DMS79 treated with DMSO at 0.1 percent for 48 hours (cell line): ENCODE results near the gene ZNHIT2.
"Not testable (repeated sequence)": the region's sequence is repeated elsewhere in the genome, so short reads cannot be mapped to it uniquely, and the experiment has no call there.

Source experiments
- DNase-seq: peaks from one replicate; lab custom pipeline; 2025; lab: John Stamatoyannopoulos, UW

The ZNHIT2 gene

DNA sequence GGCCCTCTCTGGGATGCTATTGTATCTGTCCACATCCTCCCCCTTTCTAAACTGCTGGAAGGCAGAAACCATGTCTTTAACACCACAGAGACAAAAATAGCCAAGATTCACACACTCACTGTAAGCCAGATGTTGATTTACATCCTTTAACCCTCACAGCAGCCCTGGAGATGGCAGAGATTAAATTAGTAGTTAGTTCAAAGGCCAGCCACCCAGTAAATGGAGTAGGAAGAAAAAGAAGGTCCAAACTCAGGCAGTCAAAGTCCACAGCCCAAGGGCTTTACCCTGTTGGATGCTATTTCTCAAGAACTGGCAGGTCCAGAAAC, 2.1 kb upstream of the ZNHIT2 start:
- DNase-seq = no peak

DNA sequence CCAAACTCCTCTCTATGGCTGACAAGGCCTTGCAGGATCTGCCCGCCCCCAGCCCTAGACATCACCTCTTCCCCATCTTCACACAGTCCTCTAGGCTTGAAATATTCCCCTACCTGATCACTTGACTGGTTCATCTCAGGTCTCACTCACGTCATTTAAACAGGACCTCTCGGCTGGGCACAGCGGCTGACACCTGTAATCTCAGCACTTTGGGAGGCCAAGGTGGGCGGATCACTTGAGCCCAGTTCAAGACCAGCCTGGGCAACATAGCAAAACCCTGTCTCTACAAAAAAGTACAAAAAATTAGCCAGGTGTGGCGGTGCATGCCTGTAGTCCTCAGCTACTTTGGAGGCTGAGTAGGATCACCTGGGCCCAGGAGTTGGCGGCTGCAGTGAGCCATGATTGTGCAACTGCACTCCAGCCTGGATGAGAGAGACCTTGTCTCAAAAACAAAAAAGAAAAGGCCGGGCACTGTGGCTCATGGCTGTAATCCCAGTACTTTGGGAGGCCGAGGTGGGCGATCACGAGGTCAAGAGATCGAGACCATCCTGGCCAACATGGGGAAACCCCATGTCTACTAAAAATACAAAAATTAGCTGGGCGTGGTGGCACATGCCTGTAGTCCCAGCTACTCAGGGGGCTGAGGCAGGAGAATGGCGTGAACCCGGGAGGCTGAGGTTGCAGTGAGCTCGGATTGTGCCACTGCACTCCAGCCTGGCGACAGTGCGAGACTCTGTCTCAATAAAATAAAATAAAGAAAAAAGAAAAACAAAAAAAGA, 1.6 kb upstream of the ZNHIT2 start:
- DNase-seq = not testable (repeated sequence)

DNA sequence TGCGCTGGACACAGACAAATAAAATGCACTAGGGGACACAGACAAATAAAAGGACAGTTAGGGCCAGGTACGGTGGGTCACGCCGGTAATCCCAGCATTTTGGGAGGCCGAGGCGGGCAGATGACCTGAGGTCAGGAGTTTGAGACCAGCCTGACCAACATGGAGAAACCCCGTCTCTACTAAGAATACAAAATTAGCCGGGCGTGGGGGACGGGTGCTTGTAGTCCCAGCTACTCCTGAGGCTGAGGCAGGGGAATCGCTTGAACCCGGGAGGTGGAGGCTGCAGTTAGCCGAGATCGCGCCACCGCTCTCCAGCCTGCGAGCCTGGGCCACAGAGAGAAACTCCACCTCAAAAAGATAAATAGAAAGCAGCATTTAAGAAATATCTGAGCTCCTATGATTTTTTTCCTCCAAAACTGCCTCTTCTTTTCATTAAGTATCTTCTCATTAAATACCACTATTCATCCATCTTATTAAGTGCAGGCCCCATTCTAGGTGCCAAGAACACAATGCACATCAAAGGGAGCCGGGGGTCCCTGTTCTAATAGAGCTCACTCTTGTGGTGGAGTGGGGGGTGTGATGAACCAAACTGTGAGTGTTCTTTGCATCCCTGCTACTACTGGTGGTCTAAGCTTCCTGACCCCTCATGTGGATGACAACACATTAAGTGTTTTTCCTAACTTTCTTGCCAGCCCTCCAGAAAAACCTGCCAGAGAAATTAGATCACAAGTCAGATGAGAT, 766 bp upstream of the ZNHIT2 start:
- DNase-seq = no peak

DNA sequence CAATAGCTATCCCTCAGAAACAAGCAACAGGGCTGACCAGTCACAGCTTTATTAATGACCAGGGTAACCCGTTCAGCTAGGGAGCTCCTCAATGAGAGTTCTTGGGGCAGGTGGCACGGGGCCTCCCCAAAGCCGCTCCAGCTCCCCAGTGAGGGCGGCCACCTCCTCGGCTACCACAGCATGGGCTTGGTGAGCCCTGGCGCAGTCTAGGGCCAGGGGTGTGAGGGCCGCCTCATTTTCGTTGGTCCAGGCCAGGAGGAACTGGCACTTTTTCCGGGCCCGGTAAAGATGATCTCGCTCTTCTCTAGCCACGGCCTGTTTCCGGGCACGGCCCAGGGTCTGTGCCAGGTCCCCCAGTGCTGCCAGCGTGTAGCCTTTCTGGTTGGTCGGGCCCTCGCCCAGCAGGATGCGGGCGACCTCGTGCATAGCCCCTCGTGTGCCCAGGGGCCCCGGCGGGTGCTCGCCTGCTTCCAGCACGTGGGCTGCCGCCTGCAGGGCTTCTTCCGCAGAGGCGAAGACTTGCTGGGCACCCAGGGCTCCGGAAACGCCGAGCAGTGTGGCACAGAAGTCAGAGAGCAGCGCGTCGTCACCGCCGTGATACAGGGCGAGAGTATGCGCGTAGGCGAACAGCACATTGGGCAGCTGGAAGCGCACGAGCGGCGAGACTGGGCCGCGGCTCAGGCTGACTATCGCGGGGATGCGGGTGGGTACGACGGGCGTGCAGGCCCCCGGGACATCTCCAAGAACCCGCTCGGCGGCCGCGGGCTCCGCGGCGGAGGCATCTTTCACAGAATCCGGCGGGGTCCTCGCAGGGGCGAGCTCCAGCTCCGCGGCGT, 913 bp downstream of the ZNHIT2 start:
- DNase-seq = peak; percentile 48

DNA sequence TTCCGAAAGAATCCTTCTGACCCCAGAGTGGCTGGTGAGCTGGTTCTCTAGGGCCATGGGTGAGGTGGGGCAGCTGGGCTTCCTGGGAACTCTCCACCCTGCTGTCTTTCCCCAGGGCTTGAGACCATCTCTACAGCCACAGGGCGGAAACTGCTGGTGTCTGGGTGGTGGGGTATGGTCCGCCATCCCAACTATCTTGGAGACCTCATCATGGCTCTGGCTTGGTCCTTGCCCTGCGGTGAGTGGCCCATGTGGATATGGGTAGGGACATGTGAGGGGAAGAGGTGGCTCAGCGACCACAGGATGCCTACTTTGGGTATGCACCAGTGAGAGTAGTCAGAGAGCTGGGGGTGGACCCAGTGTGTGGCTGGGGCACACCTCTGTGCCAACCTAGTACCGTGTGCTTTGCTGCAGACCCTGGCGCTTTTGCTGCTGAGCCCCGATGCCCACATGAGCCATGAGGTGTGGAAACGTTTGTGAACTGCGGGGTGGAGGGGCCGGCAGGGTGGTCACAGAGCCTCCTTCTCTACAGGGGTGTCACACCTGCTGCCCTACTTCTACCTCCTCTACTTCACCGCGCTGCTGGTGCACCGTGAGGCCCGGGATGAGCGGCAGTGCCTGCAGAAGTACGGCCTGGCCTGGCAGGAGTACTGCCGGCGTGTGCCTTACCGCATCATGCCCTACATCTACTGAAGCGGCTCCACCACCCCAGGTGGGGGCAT, 2.0 kb downstream of the ZNHIT2 start:
- DNase-seq = no peak

DNA sequence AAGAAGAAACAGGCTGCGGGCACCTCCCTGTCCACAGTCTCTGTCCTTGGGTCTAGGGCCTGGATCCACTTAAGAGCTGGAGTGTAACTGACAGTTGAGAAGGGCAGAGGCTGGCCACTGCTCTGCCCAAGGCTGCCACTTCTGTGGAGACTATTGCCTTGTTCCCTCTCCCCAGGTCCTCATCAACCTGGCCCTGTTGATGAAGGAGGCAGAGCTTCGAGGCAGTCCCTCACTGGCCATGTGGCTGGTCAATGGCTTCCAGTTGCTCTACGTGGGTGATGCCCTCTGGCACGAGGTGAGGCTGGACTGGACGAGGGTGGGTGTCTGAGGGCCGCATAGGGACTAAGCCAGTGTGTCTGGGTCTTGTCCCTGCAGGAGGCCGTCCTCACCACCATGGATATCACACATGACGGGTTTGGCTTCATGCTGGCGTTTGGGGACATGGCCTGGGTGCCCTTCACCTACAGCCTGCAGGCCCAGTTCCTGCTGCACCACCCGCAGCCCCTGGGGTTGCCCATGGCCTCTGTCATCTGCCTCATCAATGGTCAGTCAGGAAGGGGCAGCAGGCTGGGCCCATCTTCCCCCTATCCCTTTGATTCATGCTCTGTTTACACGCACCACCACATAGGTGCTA, 2.8 kb downstream of the ZNHIT2 start:
- no peak for DNase-seq

DNA sequence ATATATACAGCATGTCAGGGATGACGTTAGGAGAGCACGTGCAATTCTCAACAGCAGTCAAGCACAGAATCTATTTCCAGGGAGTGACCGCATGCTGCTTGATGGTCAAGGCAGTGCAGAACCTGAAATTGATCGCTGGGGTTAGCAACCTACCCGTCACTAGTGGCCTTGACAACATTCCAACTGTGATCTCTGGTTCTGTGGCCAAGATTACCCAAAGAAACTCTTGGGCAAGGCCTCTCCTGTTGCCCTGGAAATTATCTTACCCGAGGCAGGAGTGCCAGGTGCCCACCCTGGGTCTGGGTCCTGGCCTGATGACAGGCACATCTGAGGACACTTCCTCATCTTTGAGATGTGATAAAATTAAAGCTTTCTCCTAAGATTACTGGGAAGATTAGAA, 3.7 kb downstream of the ZNHIT2 start:
- no peak for DNase-seq

DNA sequence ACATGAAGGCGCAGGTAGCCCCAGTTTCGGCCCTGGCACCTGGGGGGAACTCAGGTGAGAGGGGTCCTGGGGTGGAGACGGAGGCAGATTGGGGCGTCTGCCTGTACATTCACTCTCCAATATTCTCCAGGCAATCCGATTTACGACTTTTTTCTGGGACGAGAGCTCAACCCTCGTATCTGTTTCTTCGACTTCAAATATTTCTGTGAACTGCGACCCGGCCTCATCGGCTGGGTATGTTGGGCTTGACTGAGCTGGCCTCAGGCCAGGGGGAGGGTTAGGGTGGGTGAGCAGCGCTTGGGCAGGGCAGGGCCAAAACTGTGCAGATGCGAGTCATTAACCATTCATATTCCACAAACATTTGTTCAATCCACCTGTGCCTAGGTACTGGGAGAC, 4.1 kb downstream of the ZNHIT2 start:
- peak; percentile 48 for DNase-seq

DNA sequence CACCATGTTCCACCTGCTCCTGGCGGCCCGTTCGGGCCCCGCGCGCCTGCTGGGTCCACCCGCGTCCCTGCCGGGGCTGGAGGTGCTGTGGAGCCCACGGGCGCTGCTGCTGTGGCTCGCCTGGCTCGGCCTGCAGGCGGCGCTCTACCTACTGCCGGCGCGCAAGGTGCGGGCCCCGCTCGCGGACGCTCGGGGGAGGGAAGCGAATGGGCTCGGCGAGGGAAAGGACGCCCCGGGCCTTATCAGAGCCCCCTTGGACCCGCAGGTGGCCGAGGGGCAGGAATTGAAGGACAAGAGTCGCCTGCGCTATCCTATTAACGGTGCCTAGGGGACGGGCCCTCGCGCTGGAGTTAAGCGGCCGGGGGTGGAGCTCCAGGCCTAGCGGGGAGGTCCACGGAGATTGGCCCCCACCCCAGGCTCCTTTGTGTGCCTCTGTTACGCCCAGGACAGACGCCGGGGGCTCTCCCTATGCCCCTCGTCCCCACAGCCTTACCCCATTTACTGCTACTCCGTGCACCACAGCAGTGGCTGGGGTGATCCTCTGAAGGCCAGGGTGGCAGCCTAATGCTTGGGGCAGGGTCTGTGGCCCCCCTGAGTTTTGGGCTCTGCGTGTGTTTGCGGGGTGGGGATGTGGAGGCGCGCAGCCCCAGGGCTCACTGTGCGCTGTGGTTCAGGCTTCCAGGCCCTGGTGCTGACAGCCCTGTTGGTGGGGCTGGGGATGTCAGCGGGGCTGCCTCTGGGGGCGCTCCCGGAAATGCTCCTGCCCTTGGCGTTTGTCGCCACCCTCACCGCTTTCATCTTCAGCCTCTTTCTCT, 4.7 kb downstream of the ZNHIT2 start:
- peak; percentile 48 for DNase-seq

DNA sequence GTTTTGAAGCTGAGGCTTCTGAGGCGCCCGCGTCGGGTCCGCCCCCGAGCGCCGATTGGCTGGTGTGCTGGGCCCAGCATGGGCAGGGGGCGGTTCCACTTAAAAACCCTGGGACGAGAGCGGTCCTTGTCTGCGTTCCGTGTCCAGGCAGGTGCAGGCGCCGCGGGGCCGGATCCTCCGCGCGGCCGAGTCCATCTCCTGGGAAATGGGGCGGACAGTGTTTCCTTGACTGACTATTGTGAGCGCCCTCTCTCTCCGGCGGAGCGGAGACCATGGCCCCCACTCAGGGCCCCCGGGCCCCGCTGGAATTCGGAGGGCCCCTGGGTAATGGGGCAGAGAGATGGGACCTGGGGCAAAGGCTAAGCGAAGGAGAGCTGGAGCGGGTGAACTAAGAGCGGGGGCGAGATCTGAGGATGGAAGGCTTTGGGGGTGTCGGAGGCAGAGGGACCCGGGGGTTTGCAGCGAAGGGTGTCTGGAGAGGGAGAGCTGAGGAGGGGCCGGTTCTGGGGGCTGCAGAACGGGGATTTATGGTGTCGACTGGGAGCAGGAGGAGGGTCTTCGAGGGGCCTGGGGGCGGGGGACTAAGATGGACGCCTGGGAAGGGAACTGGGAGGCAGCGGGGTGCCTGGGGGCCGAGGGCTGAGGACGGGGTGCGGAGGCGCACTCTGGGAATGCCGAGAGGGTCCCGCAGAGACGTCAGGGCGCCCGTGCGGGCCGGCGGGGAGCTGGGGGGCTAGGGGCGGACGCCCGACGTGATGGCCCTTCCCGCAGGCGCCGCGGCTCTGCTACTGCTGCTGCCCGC, 5.6 kb downstream of the ZNHIT2 start, which contains the start of gene TM7SF2:
Gene TM7SF2, plus strand, starts transcription at position 129 of the 802 bp plus-strand sequence. Its CDS starts 144 bp downstream, at position 273.
- peak; percentile 93 for DNase-seq

DNA sequence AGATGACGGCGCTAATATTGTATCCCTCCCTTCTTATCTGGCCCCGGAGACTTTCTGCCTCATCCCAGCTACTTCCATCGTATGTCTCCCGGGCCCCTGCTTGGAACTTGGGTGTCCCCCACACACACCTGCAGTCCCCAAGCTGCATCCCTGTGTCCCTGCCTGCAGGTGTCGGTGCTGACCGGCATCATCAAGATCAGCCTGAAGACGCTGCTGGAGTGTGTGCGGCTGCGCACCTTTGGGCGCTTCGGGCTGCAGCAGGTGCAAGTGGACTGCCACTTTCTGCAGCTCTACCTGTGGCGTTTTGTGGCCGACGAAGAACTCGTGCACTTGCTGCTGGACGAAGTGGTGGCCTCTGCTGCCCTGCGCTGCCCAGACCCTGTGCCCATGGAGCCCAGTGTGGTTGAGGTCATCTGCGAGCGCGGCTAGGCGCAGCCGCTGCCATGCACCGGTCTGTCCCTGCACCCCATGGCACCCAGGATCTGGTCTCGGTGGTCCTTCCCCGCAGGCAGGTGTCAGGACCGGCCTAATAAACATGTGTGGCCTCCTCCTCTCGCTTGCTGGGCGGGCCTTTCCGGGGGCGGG, 6.2 kb downstream of the ZNHIT2 start:
- no peak for DNase-seq

DNA sequence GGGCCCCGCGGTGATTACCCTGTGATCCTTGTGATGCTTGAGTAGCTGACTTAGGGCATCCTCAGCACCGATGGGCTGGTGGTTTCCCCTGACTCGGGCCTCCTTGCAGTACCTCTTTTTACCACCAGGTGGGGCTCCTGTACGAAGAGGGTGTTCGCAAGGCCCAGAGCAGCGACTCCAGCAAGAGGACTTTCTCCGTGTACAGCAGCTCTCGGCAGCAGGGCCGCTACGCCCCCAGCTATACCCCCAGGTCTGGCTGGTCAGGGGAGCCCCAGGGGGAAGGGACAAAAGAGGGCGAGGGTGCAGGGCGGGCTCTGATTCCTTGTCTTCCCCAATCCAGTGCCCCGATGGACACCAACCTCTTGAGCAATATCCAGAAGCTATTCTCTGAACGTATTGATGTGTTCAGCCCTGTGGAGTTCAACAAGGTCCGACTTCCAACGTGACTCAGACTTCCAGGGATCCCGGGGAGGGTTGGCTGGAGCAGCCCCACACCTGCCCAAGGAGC, 7.1 kb downstream of the ZNHIT2 start:
- DNase-seq = peak; percentile 83

DNA sequence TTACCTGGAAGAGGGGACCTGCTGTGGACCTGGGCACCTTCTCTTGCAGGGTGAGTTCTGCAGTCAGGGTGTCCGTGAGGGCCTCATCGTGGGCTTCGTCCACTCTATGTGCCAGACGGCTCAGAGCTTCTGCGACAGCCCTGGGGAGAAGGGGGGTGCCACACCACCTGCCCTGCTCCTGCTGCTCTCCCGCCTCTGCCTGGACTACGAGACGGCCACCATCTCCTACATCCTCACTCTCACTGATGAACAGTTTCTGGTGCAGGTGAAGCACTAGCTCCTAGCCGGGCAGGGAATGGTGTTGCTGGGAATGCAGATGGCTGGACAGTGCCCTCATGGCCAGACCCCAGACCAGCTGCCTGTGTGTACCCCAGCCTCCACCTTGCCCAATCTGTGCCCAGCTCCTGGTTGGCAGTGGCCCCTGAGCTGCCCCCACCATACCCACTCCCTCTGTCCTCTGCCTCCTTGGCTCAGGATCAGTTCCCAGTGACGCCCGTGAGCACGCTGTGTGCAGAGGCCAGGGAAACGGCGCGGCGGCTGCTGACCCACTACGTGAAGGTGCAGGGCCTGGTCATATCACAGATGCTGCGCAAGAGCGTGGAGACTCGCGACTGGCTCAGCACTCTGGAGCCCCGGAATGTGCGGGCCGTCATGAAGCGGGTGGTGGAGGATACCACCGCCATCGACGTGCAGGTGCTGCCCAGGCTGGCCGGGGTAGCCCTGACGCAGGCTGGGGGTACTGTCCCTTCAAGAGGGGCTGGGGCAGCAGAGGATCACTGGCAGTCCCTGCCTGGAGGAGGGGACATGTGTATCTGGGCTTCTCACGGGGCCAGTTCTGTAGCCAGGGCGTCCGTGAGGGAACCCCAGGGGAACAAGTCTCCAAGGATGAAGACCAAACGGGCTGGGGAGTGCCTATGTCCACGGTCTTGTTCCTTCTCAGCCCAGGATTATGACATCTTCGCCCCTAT, 8.0 kb downstream of the ZNHIT2 start:
- DNase-seq = no peak

DNA sequence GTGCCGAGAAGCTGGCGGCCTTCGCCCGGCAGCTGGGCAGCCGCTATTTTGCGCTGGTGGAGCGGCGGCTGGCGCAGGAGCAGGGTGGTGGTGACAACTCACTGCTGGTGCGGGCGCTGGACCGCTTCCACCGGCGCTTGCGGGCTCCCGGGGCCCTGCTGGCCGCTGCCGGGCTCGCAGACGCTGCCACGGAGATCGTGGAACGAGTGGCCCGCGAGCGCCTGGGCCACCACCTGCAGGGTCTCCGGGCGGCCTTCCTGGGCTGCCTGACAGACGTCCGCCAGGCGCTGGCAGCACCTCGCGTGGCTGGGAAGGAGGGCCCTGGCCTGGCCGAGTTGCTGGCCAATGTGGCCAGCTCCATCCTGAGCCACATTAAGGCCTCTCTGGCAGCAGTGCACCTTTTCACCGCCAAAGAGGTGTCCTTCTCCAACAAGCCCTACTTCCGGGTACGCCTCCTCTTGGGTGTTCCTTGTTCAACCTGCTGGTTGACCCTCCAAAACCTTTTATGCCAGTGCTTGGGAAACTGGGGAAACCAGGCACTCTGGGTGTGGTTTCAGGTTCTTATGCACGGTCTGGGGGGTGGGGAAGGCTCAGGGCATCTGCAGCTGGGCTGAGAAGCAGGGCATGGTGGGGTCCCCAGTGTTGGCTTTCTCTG, 8.9 kb downstream of the ZNHIT2 start:
- no peak for DNase-seq

DNA sequence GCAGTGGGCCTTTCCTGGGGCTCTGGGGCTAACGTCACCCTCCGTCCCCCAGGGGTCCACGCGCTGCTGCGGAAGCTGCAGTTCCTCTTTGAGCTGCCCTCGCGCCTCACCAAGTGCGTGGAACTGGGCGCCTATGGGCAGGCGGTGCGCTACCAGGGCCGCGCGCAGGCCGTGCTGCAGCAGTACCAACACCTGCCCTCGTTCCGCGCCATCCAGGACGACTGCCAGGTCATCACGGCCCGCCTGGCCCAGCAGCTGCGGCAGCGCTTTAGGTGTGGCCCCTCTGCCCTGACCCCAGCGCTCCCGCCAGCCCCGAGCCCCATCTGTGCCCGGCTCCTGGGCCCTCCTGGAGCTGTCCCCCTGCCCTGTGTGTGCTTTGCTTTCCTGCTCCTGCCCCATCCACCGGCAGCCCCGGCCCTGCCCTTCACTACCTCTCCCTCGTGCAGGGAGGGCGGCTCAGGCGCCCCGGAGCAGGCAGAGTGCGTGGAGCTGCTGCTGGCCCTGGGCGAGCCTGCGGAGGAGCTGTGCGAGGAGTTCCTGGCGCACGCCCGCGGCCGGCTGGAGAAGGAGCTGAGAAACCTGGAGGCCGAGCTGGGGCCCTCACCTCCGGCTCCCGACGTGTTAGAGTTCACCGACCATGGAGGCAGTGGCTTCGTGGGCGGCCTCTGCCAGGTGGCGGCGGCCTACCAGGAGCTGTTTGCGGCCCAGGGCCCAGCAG, 9.6 kb downstream of the ZNHIT2 start:
- no peak for DNase-seq

DNA sequence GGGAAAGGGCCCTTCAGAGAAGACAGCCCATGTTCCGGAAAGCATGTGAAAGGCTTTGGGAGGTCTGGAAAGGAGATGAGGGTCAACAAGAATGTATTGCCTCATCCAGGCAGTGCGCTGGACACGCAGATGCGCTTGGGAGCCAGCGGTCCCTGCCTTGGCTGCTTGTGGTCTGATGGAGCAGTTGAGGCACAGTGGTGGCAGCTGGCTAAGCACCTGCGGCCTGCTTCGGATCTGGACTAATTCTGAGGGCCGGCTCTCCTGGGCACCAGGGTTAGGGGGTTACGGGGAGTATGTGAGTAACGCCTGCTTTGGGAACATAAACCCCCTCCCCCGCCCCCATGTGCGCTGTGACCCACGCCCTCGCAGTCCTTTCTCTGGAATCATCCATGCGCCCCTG, 10.4 kb downstream of the ZNHIT2 start:
- DNase-seq = no peak

DNA sequence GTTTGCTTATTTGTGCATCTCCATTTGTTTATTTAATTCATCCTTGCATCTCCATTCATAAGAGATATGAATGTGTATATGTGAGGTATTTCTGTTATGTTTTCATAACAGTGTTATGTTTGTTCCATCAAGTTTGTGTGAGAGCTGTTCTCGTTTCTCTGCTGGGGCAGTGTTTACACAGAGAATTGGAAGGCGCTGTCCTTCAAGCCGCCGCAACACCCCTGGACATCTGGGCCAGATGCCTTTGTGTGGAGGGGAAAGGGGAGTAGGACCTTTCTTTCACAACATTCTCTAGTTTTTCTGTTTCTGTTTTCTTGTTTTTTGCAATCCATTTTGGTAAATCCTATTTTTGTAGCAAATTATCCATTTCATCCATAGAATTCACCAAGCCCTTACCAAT, 12.9 kb downstream of the ZNHIT2 start:
- DNase-seq = no peak
